GM23248 (cell line): ENCODE results near the gene SARNP. TPM values are rescaled to one million over a fixed set of nuclear protein-coding genes. Genes with fewer than 3 reads are reported as not detected.

Source experiments
- DNase-seq: peaks from one replicate; pipeline ENCODE4 v3.0.0-alpha.2; 2015
- H2AFZ ChIP-seq: fragments of 200-600 bp; sonication (generic); 2 replicates; pipeline ENCODE4 v1.6.1; 2016; ENCODE audit warnings: antibody characterized with exemption
- H3F3A ChIP-seq: fragments of 200-600 bp; sonication (generic); 2 replicates; pipeline ENCODE4 v1.6.1; 2016; ENCODE audit warnings: mild to moderate bottlenecking, antibody characterized with exemption, mixed run types; ENCODE audit not compliant: insufficient read depth
- H3K27ac ChIP-seq: fragments of 200-600 bp; sonication (generic); 2 replicates; pipeline ENCODE4 v1.5.1; 2016; ENCODE audit warnings: mild to moderate bottlenecking
- H3K27me3 ChIP-seq: fragments of 200-600 bp; sonication (generic); replicated peaks from 2 replicates; pipeline ENCODE4 v1.6.1; 2016; ENCODE audit warnings: mild to moderate bottlenecking; ENCODE audit not compliant: insufficient read depth
- H3K36me3 ChIP-seq: fragments of 200-600 bp; sonication (generic); 2 replicates; pipeline ENCODE4 v1.6.1; 2016; ENCODE audit warnings: low read depth, mild to moderate bottlenecking
- H3K4me1 ChIP-seq: fragments of 200-600 bp; sonication (generic); 2 replicates; pipeline ENCODE4 v1.6.1; 2016; ENCODE audit warnings: mild to moderate bottlenecking; ENCODE audit not compliant: insufficient read depth
- H3K4me2 ChIP-seq: fragments of 200-600 bp; sonication (generic); one replicate; pipeline ENCODE4 v1.6.1; 2016; ENCODE audit warnings: mild to moderate bottlenecking; ENCODE audit not compliant: unreplicated experiment
- H3K4me3 ChIP-seq: fragments of 200-600 bp; sonication (generic); 2 replicates; pipeline ENCODE4 v1.5.1; 2016; ENCODE audit warnings: mild to moderate bottlenecking
- H3K79me2 ChIP-seq: fragments of 200-600 bp; sonication (generic); 2 replicates; pipeline ENCODE4 v1.6.1; 2016; ENCODE audit warnings: mild to moderate bottlenecking; ENCODE audit not compliant: insufficient read depth
- H3K9ac ChIP-seq: fragments of 200-600 bp; sonication (generic); 2 replicates; pipeline ENCODE4 v1.6.1; 2016; ENCODE audit warnings: mild to moderate bottlenecking
- H3K9me2 ChIP-seq: fragments of 200-600 bp; sonication (generic); 2 replicates; pipeline ENCODE4 v1.6.1; 2016; ENCODE audit warnings: mixed run types, mild to moderate bottlenecking, moderate library complexity; ENCODE audit not compliant: insufficient read depth
- H3K9me3 ChIP-seq: fragments of 200-600 bp; sonication (generic); one replicate; pipeline ENCODE4 v1.6.1; 2017; ENCODE audit warnings: low read depth
- H4K20me1 ChIP-seq: fragments of 200-600 bp; sonication (generic); 2 replicates; pipeline ENCODE4 v1.6.0; 2016; ENCODE audit not compliant: insufficient read depth
- EZH2 ChIP-seq: fragments of 200-600 bp; sonication (generic); IDR thresholded peaks from 2 replicates; pipeline ENCODE4 v1.6.1; 2018; ENCODE audit warnings: antibody characterized with exemption, mild to moderate bottlenecking; ENCODE audit not compliant: insufficient read depth, poor library complexity, severe bottlenecking
- EZH2phosphoT487 ChIP-seq: fragments of 200-600 bp; sonication (generic); IDR thresholded peaks from 2 replicates; pipeline ENCODE4 v1.6.1; 2018; ENCODE audit warnings: antibody characterized with exemption, moderate library complexity, mild to moderate bottlenecking, low read depth; ENCODE audit not compliant: insufficient read depth
- WGBS, 2 experiments: methylation state at CpG; one replicate each; pipeline ENCODE4 v1.1.6; 2015 to 2017; ENCODE audit warnings: low lambda C conversion rate in 2 of 2, low coverage in 1 of 2; ENCODE audit errors: missing lambda C conversion rate in 2 of 2; 5-methylcytosine and 5-hydroxymethylcytosine counted together
- in situ Hi-C: fragments of 300-500 bp; cut with MboI; formaldehyde crosslinking; loops from 2 replicates; pipeline ENCODE4 v1.15.0; 2020
- polyA plus RNA-seq: library from polyadenylated mRNA; unstranded; fragments of >200 nt; fragmentation: Nextera tagmentation; extraction: Ambion mirVana; gene quantifications from 2 replicates; pipeline ENCODE4 v1.2.1, GENCODE V29; 2016
- total RNA-seq: library from RNA; depleted of rRNA; stranded (reverse); fragments of >200 nt; shearing (Covaris generic); gene quantifications from 2 replicates; pipeline ENCODE4 v1.2.3, GENCODE V29; 2014

Gene SARNP
- total and polyA plus RNA-seq, 2 experiments from 2014 or later = 53.6 to 131 TPM

GRCh38 chr12:55862286-55862685 is 44.8 kb upstream of the SARNP start:
- H3K4me1 ChIP-seq = peaks cover 3% of the 10 kb centered on the region; the same call in 1 of the 2 replicates
- no peaks in the 10 kb centered on the region for H3K79me2 ChIP-seq
- H3K27ac ChIP-seq = peak overlapping the region; percentile 35; the same call in 1 of the 2 replicates
- H3K27me3 ChIP-seq = no peaks in the 10 kb centered on the region
- H3K9me3 ChIP-seq = no peaks in the 10 kb centered on the region
- no peaks in the 10 kb centered on the region for H3F3A ChIP-seq
- H4K20me1 ChIP-seq = no peaks in the 10 kb centered on the region
- H3K9ac ChIP-seq = no peak overlapping the region
- H3K9me2 ChIP-seq = no peaks in the 10 kb centered on the region
- no peak for TF ChIP-seq EZH2phosphoT487
- no peak for TF ChIP-seq EZH2
- in situ Hi-C loops = no loop called here
- no peak overlapping the region for H3K4me3 ChIP-seq
- H2AFZ ChIP-seq = no peak overlapping the region
- DNase-seq = peak; percentile 69
- H3K36me3 ChIP-seq = no peaks in the 10 kb centered on the region
- H3K4me2 ChIP-seq = no peak overlapping the region

- 73 to 79% methylated on average over 3 of the region's 3 CpGs for WGBS, 2 experiments
- no peaks in the 10 kb centered on the region for H3K9me2 ChIP-seq
- no peaks in the 10 kb centered on the region for H3K9me3 ChIP-seq
- H3K4me2 ChIP-seq = no peak overlapping the region
- peak overlapping the region; percentile 35; the same call in 1 of the 2 replicates for H3K27ac ChIP-seq
- H3K79me2 ChIP-seq = no peaks in the 10 kb centered on the region
- no peak for TF ChIP-seq EZH2phosphoT487
- no peak for TF ChIP-seq EZH2
- no peaks in the 10 kb centered on the region for H3K27me3 ChIP-seq
- H3K4me3 ChIP-seq = no peak overlapping the region
- no peak overlapping the region for H3K9ac ChIP-seq
- H3K4me1 ChIP-seq = peaks cover 3% of the 10 kb centered on the region; the same call in 1 of the 2 replicates
- no peaks in the 10 kb centered on the region for H4K20me1 ChIP-seq
- H2AFZ ChIP-seq = no peak overlapping the region
- peak; percentile 25 for DNase-seq
- no peaks in the 10 kb centered on the region for H3F3A ChIP-seq
- in situ Hi-C loops = no loop called here
- no peaks in the 10 kb centered on the region for H3K36me3 ChIP-seq
Observed at GRCh38 chr12:55861871-55862270, 44.3 kb upstream of the SARNP start.

DNA sequence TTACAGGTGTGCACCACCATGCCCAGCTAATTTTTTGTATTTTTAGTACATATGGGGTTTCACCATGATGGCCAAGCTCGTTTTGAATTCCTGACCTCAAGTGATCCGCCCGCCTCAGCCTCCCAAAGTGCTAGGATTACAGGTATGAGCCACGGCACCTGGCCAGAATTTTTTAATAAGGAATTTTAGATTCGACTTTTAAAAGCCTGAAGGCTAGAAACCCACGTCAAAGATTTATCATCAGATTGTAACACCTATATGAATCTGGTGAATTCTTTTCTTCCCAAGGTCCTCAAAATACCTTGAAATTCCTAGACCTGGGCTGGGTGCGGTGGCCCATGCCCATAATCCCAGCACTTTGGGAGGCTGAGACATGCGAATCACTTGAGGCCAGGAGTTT is 43.9 kb upstream of the SARNP start:
- H3K79me2 ChIP-seq = no peaks in the 10 kb centered on the region
- WGBS, 2 experiments = 84 to 85% methylated on average over 8 of the region's 8 CpGs
- H3K27me3 ChIP-seq = no peaks in the 10 kb centered on the region
- 0 out of 2 replicates have a peak overlapping the region, but pooled peaks have one; percentile 35 for H3K27ac ChIP-seq
- H3K36me3 ChIP-seq = no peaks in the 10 kb centered on the region
- no peak overlapping the region for H3K9ac ChIP-seq
- in situ Hi-C loops = no loop called here
- H4K20me1 ChIP-seq = no peaks in the 10 kb centered on the region
- DNase-seq = no peak
- H3K4me2 ChIP-seq = no peak overlapping the region
- H3K4me3 ChIP-seq = no peak overlapping the region
- H3F3A ChIP-seq = no peaks in the 10 kb centered on the region
- H3K9me2 ChIP-seq = no peaks in the 10 kb centered on the region
- peaks cover 3% of the 10 kb centered on the region; the same call in 1 of the 2 replicates for H3K4me1 ChIP-seq
- H3K9me3 ChIP-seq = no peaks in the 10 kb centered on the region
- no peak overlapping the region for H2AFZ ChIP-seq
- TF ChIP-seq EZH2phosphoT487 = no peak
- TF ChIP-seq EZH2 = no peak

GRCh38 chr12:55852740-55853139 is 35.2 kb upstream of the SARNP start:
- TF ChIP-seq EZH2 = no peak
- TF ChIP-seq EZH2phosphoT487 = no peak
- in situ Hi-C loops = no loop called here

GRCh38 chr12:55850893-55851292 is 33.4 kb upstream of the SARNP start:
- Histone ChIP-seq H3K36me3 (no peaks in the 10 kb centered on the region), H3K9me3 (no peaks in the 10 kb centered on the region), H3K27me3 (no peaks in the 10 kb centered on the region), H2AFZ (peak overlapping the region; percentile 55), H3F3A (peaks cover 33% of the 10 kb centered on the region), H3K4me2 (no peak overlapping the region), H3K9me2 (no peaks in the 10 kb centered on the region), H4K20me1 (no peaks in the 10 kb centered on the region), H3K9ac (peak overlapping the region; percentile 15; the same call in 1 of the 2 replicates), H3K4me1 (peaks cover 38% of the 10 kb centered on the region), H3K4me3 (no peak overlapping the region), H3K27ac (peak overlapping the region; percentile 42), H3K79me2 (no peaks in the 10 kb centered on the region)
- TF ChIP-seq EZH2phosphoT487 (no peak), EZH2 (no peak)
- in situ Hi-C loops = no loop called here
- DNase-seq = peak; percentile 72
- 70% methylated on average over 3 of the region's 3 CpGs for WGBS, 2 experiments

More at GRCh38 chr12:55852740-55853139, 35.2 kb upstream of the SARNP start:
- H3K27ac ChIP-seq = no peak overlapping the region
- no peak overlapping the region for H3K4me3 ChIP-seq
- H3K36me3 ChIP-seq = no peaks in the 10 kb centered on the region
- no peak for DNase-seq
- H4K20me1 ChIP-seq = no peaks in the 10 kb centered on the region
- no peaks in the 10 kb centered on the region for H3K27me3 ChIP-seq
- no peaks in the 10 kb centered on the region for H3K9me2 ChIP-seq
- no peak overlapping the region for H3K9ac ChIP-seq
- H3K79me2 ChIP-seq = no peaks in the 10 kb centered on the region
- no peaks in the 10 kb centered on the region for H3K9me3 ChIP-seq
- 28% methylated on average over 1 of the region's 1 CpG for WGBS, 2 experiments
- H3K4me2 ChIP-seq = no peak overlapping the region
- peaks cover 19% of the 10 kb centered on the region for H3F3A ChIP-seq
- no peak overlapping the region for H2AFZ ChIP-seq
- peaks cover 20% of the 10 kb centered on the region for H3K4me1 ChIP-seq
